HL-60 (cell line): ENCODE data around the gene NPTX2.

Experiments used
- DNase-seq, 2 experiments: peaks; one replicate each; pipeline ENCODE4 v3.0.0-alpha.2; 2010 to 2020; ENCODE audit warnings: low read depth in 1 of 2, low spot score in 1 of 2
- H3K27ac ChIP-seq: fragments of 250-450 bp; sonication (Bioruptor Pico); replicated peaks from 2 replicates; pipeline ENCODE4 v1.5.1; 2020; ENCODE audit warnings: mild to moderate bottlenecking, moderate library complexity
- H3K27me3 ChIP-seq: fragments of 250-450 bp; sonication (Bioruptor Pico); 2 replicates; pipeline ENCODE4 v1.5.1; 2021; ENCODE audit warnings: mild to moderate bottlenecking, moderate library complexity; ENCODE audit not compliant: insufficient read depth, poor library complexity, severe bottlenecking
- H3K4me3 ChIP-seq: replicated peaks from 2 replicates; pipeline ENCODE4 v1.5.1; 2011; ENCODE audit warnings: mild to moderate bottlenecking, control low read depth, low read length; ENCODE audit not compliant: insufficient read depth
- GABPA ChIP-seq: IDR thresholded peaks from 2 replicates; pipeline ENCODE4 v1.6.1; 2012; ENCODE audit warnings: low read depth
- POLR2AphosphoS5 ChIP-seq: IDR thresholded peaks from 2 replicates; pipeline ENCODE4 v1.6.1; 2012; ENCODE audit warnings: low read depth
- SPI1 ChIP-seq: IDR thresholded peaks from 2 replicates; pipeline ENCODE4 v1.6.1; 2012; ENCODE audit warnings: low read depth, mild to moderate bottlenecking, borderline replicate concordance
- TF ChIP-seq, protein P1 (sequence below): IDR thresholded peaks from one replicate; pipeline ENCODE4 v1.5.1; 2011; ENCODE audit warnings: low read length, control low read depth, inconsistent platforms; ENCODE audit not compliant: insufficient read depth
- TF ChIP-seq, protein P2 (sequence below): IDR thresholded peaks from 2 replicates; pipeline ENCODE4 v1.6.1; 2012; ENCODE audit warnings: low read depth; ENCODE audit not compliant: insufficient replicate concordance

Gene NPTX2

DNA sequence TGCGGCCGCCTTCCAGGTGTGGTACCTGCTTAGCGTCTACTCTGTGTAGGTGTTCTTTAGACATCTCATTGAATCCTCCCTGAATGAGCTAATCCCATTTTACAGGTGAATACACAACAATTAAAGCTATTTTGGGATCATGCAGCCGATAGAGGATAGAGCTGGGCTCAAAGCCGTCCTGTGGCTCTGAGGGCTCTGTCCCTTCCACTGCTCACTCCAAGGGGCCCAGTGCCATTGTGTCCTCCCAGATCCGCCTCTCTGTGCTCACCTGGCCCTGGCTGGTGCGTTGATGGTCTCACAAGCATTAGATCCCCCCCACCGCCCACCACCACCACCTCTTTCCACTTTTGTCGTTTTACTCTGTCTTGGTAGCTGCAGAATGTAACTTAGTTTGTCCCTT lies 13.1 kb downstream of the NPTX2 start:
- TF ChIP-seq SPI1 (no peak), GABPA (no peak), POLR2AphosphoS5 (no peak)
- TF ChIP-seq, protein P1, sequence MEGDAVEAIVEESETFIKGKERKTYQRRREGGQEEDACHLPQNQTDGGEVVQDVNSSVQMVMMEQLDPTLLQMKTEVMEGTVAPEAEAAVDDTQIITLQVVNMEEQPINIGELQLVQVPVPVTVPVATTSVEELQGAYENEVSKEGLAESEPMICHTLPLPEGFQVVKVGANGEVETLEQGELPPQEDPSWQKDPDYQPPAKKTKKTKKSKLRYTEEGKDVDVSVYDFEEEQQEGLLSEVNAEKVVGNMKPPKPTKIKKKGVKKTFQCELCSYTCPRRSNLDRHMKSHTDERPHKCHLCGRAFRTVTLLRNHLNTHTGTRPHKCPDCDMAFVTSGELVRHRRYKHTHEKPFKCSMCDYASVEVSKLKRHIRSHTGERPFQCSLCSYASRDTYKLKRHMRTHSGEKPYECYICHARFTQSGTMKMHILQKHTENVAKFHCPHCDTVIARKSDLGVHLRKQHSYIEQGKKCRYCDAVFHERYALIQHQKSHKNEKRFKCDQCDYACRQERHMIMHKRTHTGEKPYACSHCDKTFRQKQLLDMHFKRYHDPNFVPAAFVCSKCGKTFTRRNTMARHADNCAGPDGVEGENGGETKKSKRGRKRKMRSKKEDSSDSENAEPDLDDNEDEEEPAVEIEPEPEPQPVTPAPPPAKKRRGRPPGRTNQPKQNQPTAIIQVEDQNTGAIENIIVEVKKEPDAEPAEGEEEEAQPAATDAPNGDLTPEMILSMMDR = no peak
- TF ChIP-seq, protein P2, sequence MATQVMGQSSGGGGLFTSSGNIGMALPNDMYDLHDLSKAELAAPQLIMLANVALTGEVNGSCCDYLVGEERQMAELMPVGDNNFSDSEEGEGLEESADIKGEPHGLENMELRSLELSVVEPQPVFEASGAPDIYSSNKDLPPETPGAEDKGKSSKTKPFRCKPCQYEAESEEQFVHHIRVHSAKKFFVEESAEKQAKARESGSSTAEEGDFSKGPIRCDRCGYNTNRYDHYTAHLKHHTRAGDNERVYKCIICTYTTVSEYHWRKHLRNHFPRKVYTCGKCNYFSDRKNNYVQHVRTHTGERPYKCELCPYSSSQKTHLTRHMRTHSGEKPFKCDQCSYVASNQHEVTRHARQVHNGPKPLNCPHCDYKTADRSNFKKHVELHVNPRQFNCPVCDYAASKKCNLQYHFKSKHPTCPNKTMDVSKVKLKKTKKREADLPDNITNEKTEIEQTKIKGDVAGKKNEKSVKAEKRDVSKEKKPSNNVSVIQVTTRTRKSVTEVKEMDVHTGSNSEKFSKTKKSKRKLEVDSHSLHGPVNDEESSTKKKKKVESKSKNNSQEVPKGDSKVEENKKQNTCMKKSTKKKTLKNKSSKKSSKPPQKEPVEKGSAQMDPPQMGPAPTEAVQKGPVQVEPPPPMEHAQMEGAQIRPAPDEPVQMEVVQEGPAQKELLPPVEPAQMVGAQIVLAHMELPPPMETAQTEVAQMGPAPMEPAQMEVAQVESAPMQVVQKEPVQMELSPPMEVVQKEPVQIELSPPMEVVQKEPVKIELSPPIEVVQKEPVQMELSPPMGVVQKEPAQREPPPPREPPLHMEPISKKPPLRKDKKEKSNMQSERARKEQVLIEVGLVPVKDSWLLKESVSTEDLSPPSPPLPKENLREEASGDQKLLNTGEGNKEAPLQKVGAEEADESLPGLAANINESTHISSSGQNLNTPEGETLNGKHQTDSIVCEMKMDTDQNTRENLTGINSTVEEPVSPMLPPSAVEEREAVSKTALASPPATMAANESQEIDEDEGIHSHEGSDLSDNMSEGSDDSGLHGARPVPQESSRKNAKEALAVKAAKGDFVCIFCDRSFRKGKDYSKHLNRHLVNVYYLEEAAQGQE = no peak
- no peak for DNase-seq

DNA sequence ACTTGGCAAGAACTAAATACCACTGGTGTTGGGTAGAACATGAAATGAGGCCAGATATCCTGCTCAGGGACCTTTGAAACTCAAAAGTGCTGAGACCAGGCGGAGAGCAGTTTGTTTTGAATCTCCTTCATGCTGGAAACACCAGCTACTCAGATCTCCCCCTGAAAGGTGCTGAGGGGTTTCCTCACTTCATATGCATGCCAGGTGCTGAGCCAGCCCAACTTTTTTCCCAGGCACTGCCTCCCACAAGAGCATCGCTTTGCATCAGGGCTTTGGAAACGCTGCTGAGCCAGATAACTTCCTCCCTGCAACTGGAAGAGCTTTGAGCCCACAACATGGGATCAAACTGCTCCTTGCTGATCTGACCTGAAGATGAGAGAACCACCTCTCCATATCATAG lies 13.7 kb downstream of the NPTX2 start:
- Histone ChIP-seq H3K4me3 (no peak overlapping the region), H3K27me3 (peaks cover 5% of the 10 kb centered on the region), H3K27ac (no peak overlapping the region)
- TF ChIP-seq, protein P2 = no peak
- TF ChIP-seq SPI1 (no peak), POLR2AphosphoS5 (no peak), GABPA (no peak)
- TF ChIP-seq, protein P1 = no peak
- no peak for DNase-seq

More for the DNA sequence above, 13.1 kb downstream of the NPTX2 start:
- H3K27ac ChIP-seq = no peak overlapping the region
- H3K27me3 ChIP-seq = peaks cover 5% of the 10 kb centered on the region
- H3K4me3 ChIP-seq = no peak overlapping the region

DNA sequence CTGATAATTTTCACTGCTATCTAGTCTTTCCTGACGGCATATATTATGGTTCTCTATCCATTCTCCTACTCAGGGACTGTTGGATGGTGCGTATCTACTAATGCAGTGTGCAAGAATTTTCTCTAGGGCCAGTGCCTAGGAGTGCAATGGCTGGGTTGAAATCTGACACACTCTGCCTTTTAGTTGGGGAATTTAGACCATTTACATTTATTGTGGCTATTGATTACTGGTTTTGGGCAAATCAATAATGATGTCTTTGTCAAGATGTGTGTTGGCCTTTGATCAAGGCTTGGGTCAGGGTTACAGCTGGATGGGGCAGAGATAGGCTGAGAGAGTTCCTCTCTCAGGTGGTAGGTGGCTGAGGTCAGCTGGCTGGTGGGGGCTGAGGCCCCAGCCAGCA lies 21.8 kb downstream of the NPTX2 start:
- no peaks in the 10 kb centered on the region for H3K27me3 ChIP-seq
- TF ChIP-seq GABPA = no peak
- TF ChIP-seq POLR2AphosphoS5 = no peak
- TF ChIP-seq, protein P1 = no peak
- TF ChIP-seq, protein P2 = no peak
- TF ChIP-seq SPI1 = no peak
- DNase-seq = no peak
- H3K4me3 ChIP-seq = no peak overlapping the region
- H3K27ac ChIP-seq = no peak overlapping the region
